ENCODE data around the gene SLC30A9. TPM values are rescaled to one million over a fixed set of nuclear protein-coding genes. Genes with fewer than 3 reads are reported as not detected.

Gene SLC30A9
- total RNA-seq, 2 donors from 2014 or later, result 69.4 to 74.5 TPM

GRCh38 chr4:41992967-41993857 is 2.9 kb downstream of the SLC30A9 start:
- DNase-seq (no peak), ATAC-seq (no peak)
- intact Hi-C loops (cut with DNase I, micrococcal nuclease), result no loop called here

- intact Hi-C loops (cut with DNase I, micrococcal nuclease), result no loop called here
- ATAC-seq, result no peak
- no peak for DNase-seq
Observed at GRCh38 chr4:41994461-41994985, 4.2 kb downstream of the SLC30A9 start.

- DNase-seq, result no peak
- intact Hi-C loops (cut with DNase I, micrococcal nuclease), result no loop called here
- ATAC-seq, result peak; percentile 54
Observed at GRCh38 chr4:41998019-41998418, 7.7 kb downstream of the SLC30A9 start.

- DNase-seq (no peak), ATAC-seq (no peak)
- intact Hi-C loops (cut with DNase I, micrococcal nuclease), result no loop called here
Observed at GRCh38 chr4:41999321-41999720, 9.0 kb downstream of the SLC30A9 start.

- intact Hi-C loops (cut with DNase I, micrococcal nuclease), result no loop called here
- DNase-seq (no peak), ATAC-seq (no peak)
Observed at GRCh38 chr4:42008011-42008786, 17.9 kb downstream of the SLC30A9 start.

- DNase-seq, result no peak
- intact Hi-C loops (cut with DNase I, micrococcal nuclease), result no loop called here
- ATAC-seq, result no peak
Observed at GRCh38 chr4:42015438-42015837, 25.1 kb downstream of the SLC30A9 start.

GRCh38 chr4:42018451-42018850 is 28.1 kb downstream of the SLC30A9 start:
- no peak for ATAC-seq
- DNase-seq, result no peak
- intact Hi-C loops (cut with DNase I, micrococcal nuclease), result no loop called here

GRCh38 chr4:42048394-42048793 is 58.1 kb downstream of the SLC30A9 start:
- intact Hi-C loops (cut with DNase I, micrococcal nuclease), result no loop called here
- no peak for DNase-seq
- ATAC-seq, result peak; percentile 59

- no peak for ATAC-seq
- intact Hi-C loops (cut with DNase I, micrococcal nuclease), result no loop called here
- no peak for DNase-seq
Observed at GRCh38 chr4:42050516-42051249, 60.4 kb downstream of the SLC30A9 start.

- DNase-seq (no peak), ATAC-seq (no peak)
- intact Hi-C loops (cut with DNase I, micrococcal nuclease), result no loop called here
Observed at GRCh38 chr4:42066402-42066801, 76.1 kb downstream of the SLC30A9 start.

- ATAC-seq (no peak), DNase-seq (no peak)
- intact Hi-C loops (cut with DNase I, micrococcal nuclease), result no loop called here
Observed at GRCh38 chr4:42067264-42067663, 76.9 kb downstream of the SLC30A9 start.

GRCh38 chr4:42070463-42070862 is 80.1 kb downstream of the SLC30A9 start:
- DNase-seq (no peak), ATAC-seq (no peak)
- intact Hi-C loops (cut with DNase I, micrococcal nuclease), result no loop called here

GRCh38 chr4:42074294-42074693 is 84.0 kb downstream of the SLC30A9 start:
- intact Hi-C loops (cut with DNase I, micrococcal nuclease), result no loop called here
- no peak for DNase-seq
- no peak for ATAC-seq

- intact Hi-C loops (cut with DNase I, micrococcal nuclease), result no loop called here
- DNase-seq, result no peak
Observed at GRCh38 chr4:42078184-42078801, 88.0 kb downstream of the SLC30A9 start.

GRCh38 chr4:42080306-42080705 is 90.0 kb downstream of the SLC30A9 start:
- intact Hi-C loops (cut with DNase I, micrococcal nuclease), result no loop called here
- DNase-seq (no peak), ATAC-seq (no peak)

More at GRCh38 chr4:42078184-42078801, 88.0 kb downstream of the SLC30A9 start:
- ATAC-seq, result no peak

- ATAC-seq (no peak), DNase-seq (no peak)
- intact Hi-C loops (cut with DNase I, micrococcal nuclease), result no loop called here
Observed at GRCh38 chr4:42083816-42084215, 93.5 kb downstream of the SLC30A9 start.

- no peak for DNase-seq
- intact Hi-C loops (cut with DNase I, micrococcal nuclease), result no loop called here
- no peak for ATAC-seq
Observed at GRCh38 chr4:42088386-42088785, 98.1 kb downstream of the SLC30A9 start.

- no peak for ATAC-seq
- intact Hi-C loops (cut with DNase I, micrococcal nuclease), result no loop called here
- DNase-seq, result no peak
Observed at GRCh38 chr4:42101446-42101975, 111.2 kb downstream of the SLC30A9 start.

GRCh38 chr4:42104521-42104920 is 114.2 kb downstream of the SLC30A9 start:
- intact Hi-C loops (cut with DNase I, micrococcal nuclease), result no loop called here
- DNase-seq (no peak), ATAC-seq (no peak)
